Keratinocyte (primary cell): ENCODE data around the gene MRPS12. TPM values are rescaled to one million over a fixed set of nuclear protein-coding genes. Genes with fewer than 3 reads are reported as not detected.

Source experiments
- DNase-seq: peaks from one replicate; pipeline ENCODE4 v3.0.0-alpha.2; 2011; ENCODE audit warnings: low read depth, missing footprints, low spot score
- FAIRE-seq: peaks from 2 replicates; lab custom pipeline; 2011; peaks lifted over from hg19 to GRCh38; lab: Jason Lieb, UNC
- H2AFZ ChIP-seq: 2 replicates; pipeline ENCODE4 v1.6.0; 2012; ENCODE audit warnings: low read length, control low read depth, inconsistent platforms; ENCODE audit not compliant: control insufficient read depth
- H3K27ac ChIP-seq: 2 replicates; pipeline ENCODE4 v1.5.1; 2011; ENCODE audit warnings: low read length; ENCODE audit not compliant: control insufficient read depth, insufficient read depth
- H3K27me3 ChIP-seq: 3 replicates; pipeline ENCODE4 v1.6.0; 2011; ENCODE audit warnings: low read length; ENCODE audit not compliant: control insufficient read depth, insufficient read depth; ENCODE audit errors: extremely low read depth
- H3K36me3 ChIP-seq, 2 experiments: 2 replicates in 1 of 2; 3 replicates in 1 of 2; pipeline ENCODE4 v1.5.1; 2011; ENCODE audit warnings: low read length in 2 of 2, mild to moderate bottlenecking in 1 of 2; ENCODE audit not compliant: control insufficient read depth in 2 of 2, insufficient read depth in 2 of 2; ENCODE audit errors: extremely low read depth in 1 of 2
- H3K4me1 ChIP-seq: 3 replicates; pipeline ENCODE4 v1.5.1; 2011; ENCODE audit warnings: low read length; ENCODE audit not compliant: control insufficient read depth, insufficient read depth; ENCODE audit errors: extremely low read depth
- H3K4me2 ChIP-seq: 3 replicates; pipeline ENCODE4 v1.6.0; 2011; ENCODE audit warnings: low read depth, low read length; ENCODE audit not compliant: control insufficient read depth, insufficient read depth; ENCODE audit errors: extremely low read depth
- H3K4me3 ChIP-seq, 3 experiments: fragments of 200-600 bp in 1 of 3; sonication (generic) in 1 of 3; 2 replicates in 2 of 3; 3 replicates in 1 of 3; pipeline ENCODE4 v1.5.1; 2011 to 2016; ENCODE audit warnings: low read length in 3 of 3, mild to moderate bottlenecking in 3 of 3, control low read depth in 2 of 3, inconsistent platforms in 1 of 3, low read depth in 1 of 3, mixed read lengths in 1 of 3, mixed run types in 1 of 3, moderate library complexity in 1 of 3; ENCODE audit not compliant: control insufficient read depth in 2 of 3, insufficient read depth in 2 of 3; ENCODE audit errors: extremely low read depth in 1 of 3
- H3K79me2 ChIP-seq: 2 replicates; pipeline ENCODE4 v1.6.0; 2012; ENCODE audit warnings: low read length; ENCODE audit not compliant: control insufficient read depth, insufficient read depth
- H3K9ac ChIP-seq: 3 replicates; pipeline ENCODE4 v1.6.0; 2011; ENCODE audit warnings: low read length; ENCODE audit not compliant: control insufficient read depth, insufficient read depth; ENCODE audit errors: extremely low read depth
- H3K9me1 ChIP-seq: 3 replicates; pipeline ENCODE4 v1.6.0; 2011; ENCODE audit warnings: low read length; ENCODE audit not compliant: control insufficient read depth, insufficient read depth; ENCODE audit errors: extremely low read depth
- H3K9me3 ChIP-seq: 2 replicates; pipeline ENCODE4 v1.5.1; 2012; ENCODE audit warnings: low read depth, low read length; ENCODE audit not compliant: control insufficient read depth
- H4K20me1 ChIP-seq: 3 replicates; pipeline ENCODE4 v1.6.0; 2011; ENCODE audit warnings: low read length; ENCODE audit not compliant: control insufficient read depth, insufficient read depth; ENCODE audit errors: extremely low read depth
- CTCF ChIP-seq, 3 experiments: IDR thresholded peaks in 1 of 3; conservative IDR thresholded peaks in 1 of 3; optimal IDR thresholded peaks in 1 of 3; 2 replicates in 2 of 3; 3 replicates in 1 of 3; pipeline versions ENCODE3 to v1.5.1; 2011; ENCODE audit warnings: low read length in 3 of 3, mild to moderate bottlenecking in 3 of 3, moderate library complexity in 2 of 3, control low read depth in 1 of 3, inconsistent platforms in 1 of 3; ENCODE audit not compliant: insufficient read depth in 2 of 3; ENCODE audit errors: extremely low read depth in 1 of 3
- EZH2 ChIP-seq: IDR thresholded peaks from one replicate; pipeline ENCODE4 v1.6.1; 2012; ENCODE audit warnings: inconsistent platforms, mild to moderate bottlenecking, low read length, moderate library complexity
- dilution Hi-C: fragments of 300-500 bp; cut with MboI; formaldehyde crosslinking; loops from one replicate; pipeline ENCODE4 v1.7.0; 2020; ENCODE audit warnings: low sequenced_read_pairs; ENCODE audit not compliant: extremely low pct_ligation_motif_present
- polyA plus RNA-seq, 5 experiments: library from polyadenylated mRNA; depleted of rRNA in 3 of 5; stranded (reverse) in 3 of 5; stranded (forward) in 1 of 5; unstranded in 1 of 5; fragments of >200 nt; gene quantifications; 1 replicate in 1 of 5; 2 replicates in 3 of 5; 3 replicates in 1 of 5; pipeline versions ENCODE4 v1.2.1 to v1.2.3, GENCODE V29; 2011 to 2012; ENCODE audit warnings: missing spikeins in 2 of 5, low read depth in 1 of 5, low replicate concordance in 1 of 5

MRPS12 gene
- polyA plus RNA-seq, 1 donor (not counting 4 experiments of a cell fraction or from before 2014, with no cell fraction given), result 37.7 TPM

DNA sequence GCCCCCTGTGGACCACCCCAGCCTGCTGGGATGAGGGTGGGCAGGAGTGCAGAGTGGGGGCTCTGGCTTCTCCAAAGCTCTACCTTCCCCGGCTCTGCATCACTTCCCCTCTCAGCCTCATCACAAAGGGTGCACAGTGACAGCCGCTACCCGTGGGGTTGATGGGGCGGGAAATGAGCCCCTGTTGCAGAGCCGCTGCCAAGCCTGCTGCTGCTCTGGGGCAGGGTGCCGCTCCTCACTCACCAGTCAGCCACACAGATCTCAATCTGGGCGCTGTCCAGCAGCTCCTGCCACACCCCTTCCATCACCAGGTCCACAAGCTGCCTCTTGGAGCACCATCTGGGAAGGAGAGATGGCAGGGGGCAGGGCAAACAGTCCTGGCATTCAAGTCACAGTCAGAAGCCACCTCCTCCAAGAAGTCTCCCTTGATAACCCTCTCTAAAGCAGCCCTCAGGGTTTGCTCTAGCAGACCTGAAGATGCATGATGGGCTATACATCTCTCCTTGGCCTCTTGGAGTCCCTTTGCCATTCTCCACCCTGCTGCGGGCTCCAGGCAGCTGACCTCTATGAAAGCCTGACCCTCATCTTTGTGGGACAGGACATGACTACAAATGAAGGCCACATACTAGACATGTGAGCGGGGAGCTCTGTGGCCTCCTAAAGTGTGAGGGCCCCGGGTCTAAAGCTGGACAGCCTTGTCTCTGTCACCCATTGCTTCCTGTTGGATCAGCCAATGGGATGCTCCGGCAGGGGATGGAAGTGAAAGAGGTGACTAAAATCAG, 15.7 kb downstream of the MRPS12 start:
- Histone ChIP-seq H4K20me1 (no peaks in the 10 kb centered on the region), H3K4me1 (peaks cover 3% of the 10 kb centered on the region), H3K4me2 (no peak overlapping the region), H3K27me3 (no peaks in the 10 kb centered on the region), H3K9me1 (no peaks in the 10 kb centered on the region), H2AFZ (no peak overlapping the region), H3K36me3 (no peaks in the 10 kb centered on the region), H3K79me2 (no peaks in the 10 kb centered on the region), H3K27ac (no peak overlapping the region), H3K4me3 (no peak overlapping the region), H3K9me3 (no peaks in the 10 kb centered on the region), H3K9ac (no peak overlapping the region)
- DNase-seq (no peak), FAIRE-seq (no peak)
- TF ChIP-seq CTCF (optimal IDR thresholded peaks at IDR 0.05 in 1 of 3, IDR thresholded peaks at IDR 0.05 in 1 of 3, conservative IDR thresholded peaks at IDR 0.05 in 1 of 3; ENCODE audit: extremely low read depth in 1 of 3, insufficient read depth in 2 of 3, low read length in 3 of 3) (no peak), EZH2 (no peak)
- dilution Hi-C loops, result no loop called here

DNA sequence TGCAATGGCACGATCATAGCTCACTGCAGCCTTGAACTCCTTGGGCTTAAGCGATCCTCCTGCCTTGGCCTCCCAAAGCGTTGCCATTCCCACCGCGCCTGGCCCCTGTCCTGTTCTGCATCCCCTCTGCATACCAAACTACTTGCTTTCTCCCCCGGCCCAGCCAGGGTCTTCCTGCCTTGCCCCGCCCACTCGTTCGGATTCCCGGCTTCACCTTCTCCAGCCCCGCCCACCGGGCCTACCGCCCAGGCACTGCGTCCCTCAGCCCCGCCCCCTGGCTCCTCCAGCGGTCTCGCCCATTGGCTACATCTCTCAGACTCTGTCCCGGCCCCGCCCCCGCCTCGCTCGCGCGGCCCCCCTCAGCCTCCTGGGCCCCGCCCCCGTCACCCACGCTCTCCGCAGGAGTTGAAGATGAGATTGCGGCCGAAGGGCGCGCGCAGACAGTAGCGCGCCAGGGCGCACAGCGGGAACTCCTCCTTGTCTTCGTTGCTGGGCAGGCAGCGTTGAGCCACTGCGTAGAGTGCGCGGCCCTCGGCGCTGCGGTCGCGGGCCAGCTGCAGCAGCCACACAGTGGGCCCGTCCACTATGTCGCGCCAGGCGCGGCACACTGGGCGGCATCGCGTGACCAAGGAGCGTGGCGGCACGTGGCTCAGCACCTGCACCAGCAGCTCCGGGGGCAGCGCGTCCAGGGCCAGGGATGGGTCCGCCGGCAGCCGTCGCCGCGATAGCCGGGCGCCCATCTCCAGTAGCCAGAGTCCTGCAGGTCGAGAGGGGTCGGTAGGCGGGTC, 19.0 kb downstream of the MRPS12 start:
- Histone ChIP-seq H3K79me2 (no peaks in the 10 kb centered on the region), H3K27me3 (no peaks in the 10 kb centered on the region), H3K4me1 (peaks cover 3% of the 10 kb centered on the region), H3K9me1 (no peaks in the 10 kb centered on the region), H3K27ac (no peak overlapping the region), H3K9me3 (no peaks in the 10 kb centered on the region), H3K36me3 (peaks cover 0 to 2% of the 10 kb centered on the region in 2 experiments), H3K9ac (no peak overlapping the region), H2AFZ (peak overlapping the region; percentile 53), H4K20me1 (no peaks in the 10 kb centered on the region), H3K4me3 (peak overlapping the region in 1 of 3 experiments; percentile 21), H3K4me2 (peak overlapping the region; percentile 58)
- FAIRE-seq (no peak), DNase-seq (no peak)
- dilution Hi-C loops, result no loop called here
- TF ChIP-seq EZH2 (no peak), CTCF (optimal IDR thresholded peaks at IDR 0.05 in 1 of 3, IDR thresholded peaks at IDR 0.05 in 1 of 3, conservative IDR thresholded peaks at IDR 0.05 in 1 of 3; ENCODE audit: extremely low read depth in 1 of 3, insufficient read depth in 2 of 3, low read length in 3 of 3) (no peak)
